ENCODE results near the gene SLC18A2.

GRCh38 chr10:117246997-117247671 is 6.2 kb downstream of the SLC18A2 start:
- TF ChIP-seq, protein P1, sequence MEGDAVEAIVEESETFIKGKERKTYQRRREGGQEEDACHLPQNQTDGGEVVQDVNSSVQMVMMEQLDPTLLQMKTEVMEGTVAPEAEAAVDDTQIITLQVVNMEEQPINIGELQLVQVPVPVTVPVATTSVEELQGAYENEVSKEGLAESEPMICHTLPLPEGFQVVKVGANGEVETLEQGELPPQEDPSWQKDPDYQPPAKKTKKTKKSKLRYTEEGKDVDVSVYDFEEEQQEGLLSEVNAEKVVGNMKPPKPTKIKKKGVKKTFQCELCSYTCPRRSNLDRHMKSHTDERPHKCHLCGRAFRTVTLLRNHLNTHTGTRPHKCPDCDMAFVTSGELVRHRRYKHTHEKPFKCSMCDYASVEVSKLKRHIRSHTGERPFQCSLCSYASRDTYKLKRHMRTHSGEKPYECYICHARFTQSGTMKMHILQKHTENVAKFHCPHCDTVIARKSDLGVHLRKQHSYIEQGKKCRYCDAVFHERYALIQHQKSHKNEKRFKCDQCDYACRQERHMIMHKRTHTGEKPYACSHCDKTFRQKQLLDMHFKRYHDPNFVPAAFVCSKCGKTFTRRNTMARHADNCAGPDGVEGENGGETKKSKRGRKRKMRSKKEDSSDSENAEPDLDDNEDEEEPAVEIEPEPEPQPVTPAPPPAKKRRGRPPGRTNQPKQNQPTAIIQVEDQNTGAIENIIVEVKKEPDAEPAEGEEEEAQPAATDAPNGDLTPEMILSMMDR (conservative IDR thresholded peaks at IDR 0.05; ENCODE audit: low read length): no peak
- no peak for TF ChIP-seq EZH2phosphoT487 (IDR thresholded peaks at IDR 0.05; ENCODE audit: borderline replicate concordance)

All from Loucy (cell line).